HG03039 (cell line): ENCODE results near the gene PLEKHA6.
"Not testable (repeated sequence)": the region's sequence is repeated elsewhere in the genome, so short reads cannot be mapped to it uniquely, and the experiment has no call there.

ENCODE experiments used
- ATAC-seq: cut with Tn5 transposase; IDR thresholded peaks from one replicate; pipeline ENCODE4 v1.9.1; 2021; ENCODE audit warnings: mild to moderate bottlenecking, moderate library complexity; ENCODE audit not compliant: unreplicated experiment

The PLEKHA6 gene

GRCh38 chr1:204316164-204316563 is 43.6 kb downstream of the PLEKHA6 start:
- no peak for ATAC-seq

GRCh38 chr1:204314893-204315658 is 44.7 kb downstream of the PLEKHA6 start:
- no peak for ATAC-seq

DNA sequence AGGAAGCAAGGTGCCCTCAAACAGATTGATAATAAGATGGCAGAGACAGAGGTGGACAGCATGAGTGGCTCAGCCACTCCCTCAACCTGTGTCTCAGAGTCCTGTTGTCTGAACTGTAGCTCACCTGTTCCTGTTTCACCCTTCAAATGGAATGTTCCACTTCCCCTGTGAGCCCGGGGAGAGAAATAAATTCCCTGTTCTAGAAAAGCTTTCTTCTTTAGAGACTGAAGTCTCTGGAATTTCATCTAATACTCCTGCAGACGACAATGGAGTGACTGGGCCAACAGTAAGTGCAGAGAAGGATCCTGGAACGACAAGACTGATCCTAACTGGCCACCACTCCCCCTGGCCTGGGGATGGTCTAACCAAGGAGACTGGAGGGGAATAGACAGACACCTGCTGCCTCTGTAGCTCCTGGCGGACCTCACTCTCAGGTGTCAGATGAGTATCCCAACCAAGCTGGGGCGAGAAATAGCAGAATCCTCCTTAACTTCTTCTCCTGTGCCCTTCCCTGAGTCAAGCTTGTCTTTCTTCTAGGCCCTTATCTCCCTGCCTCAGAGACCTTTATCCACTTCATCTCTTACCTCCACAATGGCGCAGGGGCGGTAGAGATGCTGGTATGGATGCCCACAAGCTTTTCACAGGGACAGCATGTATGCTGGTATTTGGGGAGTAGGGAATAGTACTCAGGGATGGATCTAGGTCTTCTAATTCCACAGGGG is 45.4 kb downstream of the PLEKHA6 start:
- ATAC-seq: no peak

GRCh38 chr1:204313675-204314074 is 46.1 kb downstream of the PLEKHA6 start:
- ATAC-seq: no peak

DNA sequence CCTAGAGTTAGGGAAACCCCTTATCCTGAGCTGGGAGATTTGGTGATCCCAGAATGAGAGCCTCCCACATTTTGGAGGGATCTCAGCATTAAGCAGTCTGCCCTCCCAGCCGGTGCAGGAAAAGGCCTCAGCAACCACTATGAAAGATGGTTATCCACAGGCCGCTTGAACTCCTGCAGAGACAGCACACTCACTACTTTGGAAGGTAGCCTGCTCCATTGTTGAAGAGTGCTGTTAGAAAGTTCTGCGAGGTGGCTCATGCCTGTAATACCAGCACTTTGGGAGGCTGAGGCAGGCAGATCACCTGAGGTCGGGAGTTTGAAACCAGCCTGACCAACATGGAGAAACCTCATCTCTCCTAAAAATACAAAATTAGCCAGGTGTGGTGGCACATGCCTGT is 48.8 kb downstream of the PLEKHA6 start:
- not testable (repeated sequence) for ATAC-seq

- ATAC-seq: no peak
Measured at GRCh38 chr1:204308023-204308628, 51.6 kb downstream of the PLEKHA6 start.

GRCh38 chr1:204307334-204307883 is 52.3 kb downstream of the PLEKHA6 start:
- ATAC-seq: no peak

DNA sequence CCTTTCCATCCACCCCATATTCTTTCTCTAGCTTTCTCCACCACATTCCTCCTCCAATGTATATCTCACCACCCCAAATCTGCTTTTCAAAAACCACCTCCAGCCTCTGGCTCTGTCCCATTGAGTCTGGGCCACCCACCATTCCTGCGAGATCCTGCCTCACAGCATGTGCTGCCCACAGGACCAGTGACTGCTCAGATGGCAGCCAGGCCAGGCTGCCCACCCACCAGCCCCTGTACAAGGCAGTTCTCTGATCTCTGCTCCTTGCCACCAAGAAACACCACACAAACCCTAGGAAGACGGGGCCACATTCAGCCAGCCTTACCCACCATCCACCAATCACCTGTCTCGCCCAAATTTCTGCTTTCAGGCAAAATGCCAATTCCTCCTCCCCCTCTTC is 53.7 kb downstream of the PLEKHA6 start:
- no peak for ATAC-seq

- ATAC-seq: no peak
Measured at GRCh38 chr1:204304067-204304466, 55.7 kb downstream of the PLEKHA6 start.

GRCh38 chr1:204302769-204303168 is 57.0 kb downstream of the PLEKHA6 start:
- no peak for ATAC-seq

DNA sequence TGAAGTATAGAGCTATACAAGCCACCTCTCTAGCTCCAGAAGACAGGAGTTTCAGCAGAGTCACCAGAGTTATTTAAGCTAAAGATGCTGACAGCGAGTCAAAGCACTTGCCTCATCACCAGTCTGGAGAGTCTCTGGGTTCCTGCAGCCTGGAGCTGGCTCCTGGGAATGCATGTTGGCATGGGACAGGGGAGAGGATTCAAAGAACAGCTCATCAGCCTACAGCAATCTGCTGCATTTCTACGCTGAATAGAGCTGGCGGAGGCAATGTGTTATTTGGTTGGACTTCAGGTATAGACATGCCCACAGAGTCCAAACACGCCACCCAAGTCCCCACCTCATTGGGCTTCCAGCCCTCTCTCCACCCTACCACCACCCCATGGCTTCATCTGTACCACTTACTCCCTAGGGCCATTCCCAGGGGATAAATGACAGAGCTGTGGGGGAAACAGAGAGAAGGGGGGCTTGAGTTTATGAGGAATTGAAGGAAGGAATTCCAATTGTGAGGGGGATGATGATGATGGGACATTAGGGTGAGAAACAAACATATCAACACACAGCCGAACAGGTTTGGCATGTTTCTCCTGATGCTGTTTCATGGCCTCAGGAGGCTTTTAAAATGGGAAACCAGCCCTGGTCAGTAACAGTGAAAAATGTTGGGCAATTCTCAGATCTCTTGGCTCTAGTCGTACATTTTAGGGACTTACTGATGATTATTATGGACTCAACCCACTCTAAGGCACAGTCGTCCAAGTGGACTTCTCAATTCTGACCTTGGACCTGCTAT is 58.4 kb downstream of the PLEKHA6 start:
- no peak for ATAC-seq

- ATAC-seq: no peak
Measured at GRCh38 chr1:204299814-204300365, 59.8 kb downstream of the PLEKHA6 start.

DNA sequence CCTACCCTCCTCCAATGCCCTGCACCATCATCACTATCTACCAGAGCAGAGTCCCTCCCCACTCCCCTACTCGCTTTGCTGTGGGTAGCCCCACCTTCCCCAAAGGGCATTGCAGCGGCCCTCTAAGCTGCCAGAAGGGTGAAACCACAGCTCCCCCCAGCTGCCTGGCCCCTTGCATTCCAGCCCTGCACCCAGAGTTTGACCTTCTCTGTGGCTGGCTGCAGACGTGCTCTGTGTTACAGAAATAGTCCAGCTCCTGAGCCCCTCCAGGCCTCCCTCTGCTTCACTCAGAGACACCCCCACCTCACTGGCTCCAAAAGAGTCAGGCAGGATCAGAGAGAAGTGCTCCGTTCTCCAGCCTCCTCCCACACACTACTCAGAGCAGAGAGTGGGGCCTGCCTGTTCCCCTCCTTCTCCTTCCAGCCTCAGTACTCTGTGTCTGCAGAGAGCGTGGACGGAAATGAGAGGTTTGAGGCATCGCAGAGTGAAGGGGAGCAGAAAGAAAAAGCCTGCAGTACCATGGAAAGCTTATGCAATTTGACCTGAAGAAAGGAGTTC is 63.2 kb downstream of the PLEKHA6 start:
- ATAC-seq: no peak

DNA sequence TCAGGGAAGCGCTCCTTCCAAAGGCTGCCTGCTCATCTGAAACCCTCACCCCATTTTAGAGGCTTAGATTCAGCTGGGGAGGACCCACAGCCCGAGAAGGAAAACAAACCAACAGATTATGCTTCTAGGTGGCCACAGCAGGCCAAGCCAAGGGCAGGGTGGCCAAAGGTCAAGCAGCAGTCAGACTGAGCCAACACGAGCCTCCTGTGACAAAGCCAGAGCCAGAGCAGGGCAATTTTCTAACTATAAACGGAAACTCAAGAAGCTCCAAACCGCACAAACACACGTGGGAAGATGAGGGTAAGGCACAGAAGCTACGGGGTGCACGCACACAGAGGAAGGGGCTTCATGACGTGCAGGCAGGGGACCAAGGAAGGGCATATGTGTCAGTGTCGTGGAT is 64.1 kb downstream of the PLEKHA6 start:
- ATAC-seq: no peak

DNA sequence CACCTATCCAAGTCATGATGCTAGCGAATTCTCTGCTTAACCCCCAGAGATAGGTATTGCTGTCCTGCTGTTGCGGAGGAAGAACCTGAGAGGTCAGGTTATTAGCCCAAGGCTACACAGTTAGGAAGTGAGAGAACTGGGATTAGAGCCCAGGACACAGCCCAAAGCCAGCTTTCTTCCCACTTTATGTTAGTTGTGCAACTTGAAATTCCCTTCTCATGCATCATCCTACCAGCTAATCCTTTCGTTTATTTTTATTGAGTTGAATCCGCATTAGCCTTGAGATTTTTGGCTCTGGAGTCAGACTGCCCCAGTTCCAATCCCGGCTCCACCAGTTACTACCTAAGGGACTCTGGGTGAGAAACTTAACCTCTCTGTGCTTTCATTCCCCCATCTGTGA is 65.4 kb downstream of the PLEKHA6 start:
- ATAC-seq: no peak

DNA sequence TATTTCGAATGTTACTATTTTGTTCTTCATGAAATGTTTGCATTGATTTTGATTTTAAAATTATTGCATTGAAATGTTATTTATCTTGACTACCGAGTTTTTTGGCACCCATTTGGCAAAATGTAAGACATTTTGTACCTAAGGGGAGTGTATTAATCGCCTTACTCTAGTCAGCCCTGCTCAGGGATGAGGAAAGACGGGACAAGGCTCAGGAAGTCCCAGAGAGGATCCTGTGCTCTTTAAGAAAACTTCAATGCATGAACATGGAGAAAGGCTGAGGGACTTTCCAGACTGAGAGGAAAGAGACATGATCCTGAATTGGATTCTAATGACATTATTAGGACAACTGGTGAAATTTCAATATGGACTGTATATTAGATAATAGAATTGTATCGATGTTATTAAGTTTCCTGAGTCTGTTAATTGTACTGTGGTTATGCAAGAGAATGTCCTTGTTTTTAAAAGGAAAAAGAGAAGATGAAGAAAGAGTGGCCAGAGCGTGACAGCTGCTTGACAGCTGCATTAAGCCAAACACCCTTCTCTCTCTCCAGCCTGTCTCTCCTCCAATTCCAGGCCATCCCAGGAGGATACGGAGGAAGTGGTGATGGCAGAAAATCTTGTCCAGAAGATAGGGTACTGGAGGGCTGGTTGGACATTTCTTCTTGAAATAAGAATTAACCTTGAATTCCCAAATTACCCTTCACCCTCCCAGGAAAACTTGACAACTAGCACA is 66.0 kb downstream of the PLEKHA6 start:
- ATAC-seq: no peak

GRCh38 chr1:204292740-204293139 is 67.0 kb downstream of the PLEKHA6 start:
- no peak for ATAC-seq

GRCh38 chr1:204289280-204289679 is 70.4 kb downstream of the PLEKHA6 start:
- no peak for ATAC-seq

GRCh38 chr1:204288021-204288588 is 71.6 kb downstream of the PLEKHA6 start:
- no peak for ATAC-seq
